ENCODE measurements around the gene DGKI.
"Not testable (repeated sequence)": the region's sequence is repeated elsewhere in the genome, so short reads cannot be mapped to it uniquely, and the experiment has no call there.

Gene DGKI

DNA sequence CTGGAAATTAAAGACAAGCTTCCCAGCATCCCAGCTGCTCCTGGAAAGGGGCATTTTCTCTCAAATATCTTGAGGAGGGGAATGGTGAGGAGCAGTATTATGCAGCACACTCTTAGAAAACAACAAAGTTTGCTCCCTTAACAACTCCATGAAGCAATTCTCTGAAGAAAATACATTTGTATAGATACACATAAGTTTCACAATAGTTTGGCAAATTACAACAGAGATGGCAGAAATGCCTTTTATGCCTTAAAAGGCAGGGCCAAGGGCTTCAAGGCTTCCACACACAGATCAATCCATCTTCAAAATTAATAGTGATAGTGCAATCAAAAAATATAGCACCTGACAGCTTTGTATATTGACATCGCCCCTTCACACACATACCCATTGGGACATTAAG lies 12.2 kb downstream of the DGKI start:
- no peak for DNase-seq

DNA sequence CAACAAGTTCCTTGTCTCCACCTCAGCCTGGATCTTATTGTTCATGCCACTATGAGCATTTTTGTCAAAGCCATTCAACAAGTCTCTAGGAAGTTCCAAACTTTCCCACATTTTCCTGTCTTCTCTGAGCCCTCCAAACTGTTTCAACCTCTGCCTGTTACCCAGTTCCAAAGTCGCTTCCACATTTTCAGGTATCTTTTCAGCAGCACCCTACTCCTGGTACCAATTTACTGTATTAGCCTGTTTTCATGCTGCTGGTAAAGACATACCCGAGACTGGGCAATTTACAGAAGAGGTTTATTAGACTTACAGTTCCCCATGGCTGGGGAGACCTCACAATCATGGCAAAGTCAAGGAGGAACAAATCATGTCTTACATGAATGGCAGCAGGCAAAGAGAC lies 13.8 kb downstream of the DGKI start:
- DNase-seq: not testable (repeated sequence)

DNA sequence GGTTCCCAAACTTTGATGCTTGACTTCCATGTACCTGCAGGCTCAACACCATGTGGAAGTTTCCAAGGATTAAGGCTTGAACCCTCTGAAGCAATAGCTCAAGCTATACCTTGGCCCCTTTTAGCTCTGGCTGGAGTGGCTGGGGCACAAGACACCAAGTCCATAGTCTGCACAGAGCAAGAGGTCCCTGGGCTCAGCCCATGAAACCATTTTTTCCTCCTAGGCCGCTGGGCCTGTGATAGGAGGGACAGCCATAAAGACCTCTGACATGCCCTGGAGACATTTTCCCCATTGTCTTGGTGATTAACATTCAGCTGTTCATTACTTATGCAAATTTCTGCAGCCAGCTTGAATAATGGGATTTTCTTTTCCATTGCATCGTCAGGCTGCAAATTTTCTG lies 14.4 kb downstream of the DGKI start:
- DNase-seq: no peak

DNA sequence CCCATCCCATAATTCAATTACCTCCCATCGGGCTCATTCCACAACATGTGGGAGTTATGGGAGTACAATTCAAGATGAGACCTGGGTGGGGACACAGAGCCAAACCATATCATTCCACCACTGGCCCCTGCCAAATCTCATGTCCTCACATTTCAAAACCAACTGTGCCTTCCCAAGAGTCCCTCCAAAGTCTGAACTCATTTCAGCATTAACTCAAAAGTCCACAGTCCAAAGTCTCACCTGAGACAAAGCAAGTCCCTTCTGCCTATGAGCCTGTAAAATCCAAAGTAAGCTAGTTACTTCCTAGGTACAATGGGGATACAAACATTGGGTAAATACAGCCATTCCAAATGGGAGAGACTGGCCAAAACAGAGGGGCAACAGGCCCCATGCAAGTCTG lies 15.2 kb downstream of the DGKI start:
- DNase-seq: not testable (repeated sequence)

DNA sequence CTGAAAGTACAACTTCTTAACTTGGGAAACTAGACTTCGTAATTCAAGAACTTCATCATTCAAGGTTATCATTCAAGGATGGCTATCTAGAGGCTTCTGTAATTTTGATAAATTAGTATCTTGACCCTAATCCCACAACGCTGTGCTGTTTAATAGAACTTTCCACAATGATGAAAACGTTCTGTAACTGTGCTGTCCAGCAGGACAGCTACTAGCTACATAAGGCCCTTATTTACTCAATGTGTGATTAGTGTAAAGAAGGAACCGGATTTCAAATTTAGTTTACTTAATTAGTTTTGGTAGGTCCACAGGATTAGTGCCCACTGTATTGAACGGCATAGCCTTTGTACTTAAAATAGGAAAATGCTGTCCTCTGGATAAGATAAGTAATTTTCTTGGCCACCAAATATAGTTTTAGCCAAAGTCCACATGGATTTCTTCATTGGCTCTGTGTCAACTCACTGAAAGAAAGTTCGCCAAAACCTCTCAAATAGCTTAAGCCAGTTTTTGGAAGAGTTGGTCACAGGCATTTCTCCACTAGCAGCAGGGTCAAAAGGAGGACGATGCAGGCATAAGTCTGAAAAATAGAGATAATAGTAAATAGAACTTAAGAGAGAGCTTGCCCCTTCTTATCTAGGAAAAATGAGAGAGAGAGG lies 17.3 kb downstream of the DGKI start:
- DNase-seq: no peak

DNA sequence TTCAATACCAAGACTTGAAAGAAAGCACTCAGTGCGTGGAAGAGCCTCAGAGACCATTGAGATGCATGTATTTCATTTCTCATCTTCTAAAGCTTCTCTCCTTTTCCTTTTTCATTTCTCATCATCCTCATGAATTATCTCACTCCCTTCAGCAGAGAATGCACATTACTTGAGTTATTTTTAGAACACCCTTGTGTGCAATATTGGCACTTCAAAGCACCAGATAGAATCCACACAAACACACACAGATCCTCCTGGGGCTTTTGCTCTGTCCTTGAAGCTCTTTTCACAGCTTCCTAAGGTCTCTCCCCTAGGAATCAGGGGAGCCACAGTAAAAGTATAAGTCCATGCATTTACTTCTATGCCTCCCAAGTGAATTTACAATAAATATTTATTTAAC lies 18.3 kb downstream of the DGKI start:
- DNase-seq: no peak

DNA sequence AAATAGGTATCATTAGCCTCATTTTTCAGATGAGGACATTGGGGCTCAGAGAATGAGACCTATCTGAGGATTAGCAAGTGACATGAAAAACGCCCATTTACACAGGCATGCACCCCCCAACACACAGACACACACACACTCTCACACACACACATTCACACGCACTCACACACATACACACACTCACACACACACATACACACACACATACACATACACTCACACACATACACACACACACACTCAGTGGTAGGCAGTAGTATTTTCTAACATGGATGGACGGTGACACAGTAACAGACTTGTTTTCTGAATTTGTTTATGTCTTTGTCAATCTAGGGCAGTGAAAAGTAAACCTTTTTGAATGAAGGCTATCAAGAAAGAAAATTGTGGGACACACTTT lies 21.3 kb downstream of the DGKI start:
- no peak for DNase-seq

DNA sequence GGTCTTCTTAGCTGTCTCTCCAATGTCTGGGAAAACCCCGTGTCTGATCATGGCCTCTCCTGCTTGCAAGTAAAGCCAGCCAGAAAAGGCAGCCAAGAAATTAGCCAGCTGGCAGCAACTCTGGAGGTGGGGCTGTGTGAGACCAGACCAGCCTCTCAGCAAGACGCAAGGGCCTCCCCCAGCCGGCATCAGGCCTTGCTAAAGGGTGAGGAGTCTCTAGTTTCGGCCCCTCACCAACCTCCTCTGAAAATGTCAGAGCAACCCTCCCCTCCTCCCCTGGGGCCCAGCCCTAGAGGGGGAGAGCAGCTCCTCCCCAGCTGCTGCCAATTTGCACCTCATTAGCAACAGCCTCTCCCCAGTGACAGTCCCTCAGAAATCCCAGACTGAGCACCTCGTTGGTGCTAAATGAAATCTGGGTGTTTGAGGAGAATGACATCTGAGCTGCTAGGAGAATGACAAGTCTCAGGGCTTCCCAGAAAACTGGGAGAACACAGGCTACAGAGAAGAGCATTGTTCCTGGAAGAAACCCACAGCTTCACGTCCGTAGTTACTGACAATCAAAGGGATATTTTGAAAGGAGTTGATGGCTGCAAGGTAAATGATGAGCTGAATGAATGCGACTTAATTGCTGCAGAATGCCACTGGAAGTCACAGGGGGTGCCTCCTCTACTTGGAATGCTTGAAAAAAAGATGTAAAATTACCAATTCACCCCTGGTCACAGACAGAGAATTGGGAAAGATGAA lies 25.9 kb downstream of the DGKI start:
- no peak for DNase-seq

DNA sequence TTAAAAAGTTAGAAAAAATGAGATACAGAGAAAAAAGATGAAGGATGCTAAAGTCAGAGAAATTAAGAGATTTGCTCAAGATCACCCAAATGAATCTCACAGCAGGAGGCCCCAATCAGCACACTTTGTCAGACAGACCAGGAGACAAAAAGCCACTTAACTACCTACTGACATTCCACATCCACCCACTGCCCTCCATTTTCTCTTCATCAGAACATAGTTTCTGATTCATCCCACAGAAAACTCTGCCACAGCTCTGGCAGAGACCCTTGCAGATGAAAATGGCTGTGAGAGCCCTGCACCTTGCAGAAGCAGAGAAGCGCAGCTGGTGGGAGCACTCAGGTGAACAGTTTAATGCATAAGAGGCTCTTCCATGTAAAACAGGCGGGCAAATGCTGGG lies 26.6 kb downstream of the DGKI start:
- DNase-seq: no peak

DNA sequence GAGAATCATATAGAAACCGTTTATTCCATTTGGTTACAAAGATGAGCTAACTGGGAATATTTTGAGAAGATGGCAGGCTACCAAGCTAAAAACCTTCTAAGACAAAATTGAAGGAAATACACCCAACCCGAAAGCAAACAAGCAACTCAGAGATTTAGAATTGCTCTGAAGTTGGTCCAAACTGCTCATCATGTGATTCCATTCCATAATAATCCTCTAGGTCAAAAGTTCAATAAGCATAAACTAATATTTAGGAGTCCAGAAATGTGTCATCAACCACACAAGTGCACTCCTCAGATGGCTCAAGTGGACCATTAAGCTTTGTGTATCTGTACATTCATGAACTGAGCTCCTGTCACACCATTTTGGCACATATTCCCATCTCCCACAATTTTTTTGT lies 28.7 kb downstream of the DGKI start:
- no peak for DNase-seq

DNA sequence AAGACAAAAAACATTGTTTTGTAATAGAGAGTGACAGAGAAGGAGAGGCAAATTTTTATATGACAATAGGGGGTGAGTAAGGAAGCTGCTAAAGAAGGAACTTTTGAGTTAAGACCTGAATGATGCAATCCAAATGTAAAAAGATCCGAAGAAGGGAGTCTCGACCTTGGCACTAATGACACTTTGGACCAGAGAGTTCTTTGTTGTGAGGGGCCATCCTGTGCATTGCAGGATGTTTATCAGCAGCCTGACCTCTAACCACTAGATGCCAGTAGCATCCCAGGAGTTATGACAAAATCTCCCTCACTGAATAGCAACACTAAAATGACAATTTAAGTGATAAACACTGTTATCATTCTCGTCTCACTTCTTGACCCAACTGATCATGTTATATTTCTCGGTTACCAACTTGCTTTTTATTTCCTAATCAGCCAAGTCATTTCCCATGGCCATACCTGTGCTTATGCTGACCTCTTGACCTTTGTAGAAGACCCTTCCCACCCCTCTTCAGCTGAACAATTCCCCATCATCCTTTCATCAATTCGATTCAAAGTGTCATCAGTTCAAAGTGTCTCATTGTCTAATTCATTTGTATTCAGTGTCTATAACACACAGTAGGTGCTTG lies 30.0 kb downstream of the DGKI start:
- no peak for DNase-seq

DNA sequence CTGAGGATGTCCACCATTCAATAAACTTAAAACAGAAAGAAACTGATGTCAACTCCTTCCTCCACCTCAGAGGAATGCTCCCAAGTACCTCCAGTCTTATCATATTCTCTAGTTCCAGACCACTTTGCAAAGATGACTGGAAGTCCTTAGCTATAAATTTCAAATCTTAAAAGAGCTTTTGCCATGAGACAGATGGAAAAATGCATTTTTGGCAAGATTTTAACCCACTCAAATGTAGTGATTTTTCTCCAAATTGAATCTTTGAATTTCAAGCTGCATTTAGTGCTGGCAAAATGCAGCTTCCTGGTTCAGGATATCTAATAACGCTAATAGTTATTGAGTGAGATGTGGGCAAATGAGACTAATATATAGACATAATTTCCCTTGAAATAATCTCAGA lies 33.2 kb downstream of the DGKI start:
- DNase-seq: no peak

DNA sequence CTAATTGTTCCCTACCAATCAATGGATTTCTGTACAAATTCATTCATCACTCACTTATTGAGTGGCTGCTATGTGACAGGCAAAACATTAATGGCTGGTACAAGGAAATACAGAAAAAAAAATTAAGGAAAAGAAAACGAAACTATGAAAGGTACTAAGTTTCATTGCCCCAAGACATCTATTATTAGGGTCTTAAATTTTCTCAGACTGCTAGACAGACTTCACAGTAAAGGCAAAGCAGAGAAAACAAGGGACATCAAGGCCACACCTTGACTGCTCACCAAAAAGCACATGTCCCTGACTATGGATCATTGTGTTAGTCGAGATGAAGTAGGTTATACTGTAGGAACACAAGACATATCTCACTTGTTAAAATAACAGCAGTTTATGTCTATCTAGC lies 36.5 kb downstream of the DGKI start:
- DNase-seq: no peak

DNA sequence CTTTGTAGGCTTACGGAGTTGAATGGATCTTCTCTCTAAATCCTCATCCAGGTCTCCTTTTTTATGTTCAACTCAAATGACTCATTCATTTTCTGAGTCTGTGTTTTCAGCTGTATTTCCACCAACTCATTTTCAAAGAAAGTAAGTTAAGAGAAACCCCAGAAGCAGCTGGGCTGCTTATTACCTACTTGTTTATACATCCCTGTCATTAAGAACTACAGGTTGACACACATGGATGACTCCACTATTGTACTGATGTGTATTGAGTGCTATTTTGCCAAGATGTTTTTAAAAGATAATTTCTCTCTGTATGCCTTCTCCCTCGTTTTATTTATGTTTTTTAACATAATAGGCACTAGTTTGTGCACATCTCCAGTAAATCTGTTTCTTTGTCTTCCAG lies 41.9 kb downstream of the DGKI start:
- DNase-seq: no peak

DNA sequence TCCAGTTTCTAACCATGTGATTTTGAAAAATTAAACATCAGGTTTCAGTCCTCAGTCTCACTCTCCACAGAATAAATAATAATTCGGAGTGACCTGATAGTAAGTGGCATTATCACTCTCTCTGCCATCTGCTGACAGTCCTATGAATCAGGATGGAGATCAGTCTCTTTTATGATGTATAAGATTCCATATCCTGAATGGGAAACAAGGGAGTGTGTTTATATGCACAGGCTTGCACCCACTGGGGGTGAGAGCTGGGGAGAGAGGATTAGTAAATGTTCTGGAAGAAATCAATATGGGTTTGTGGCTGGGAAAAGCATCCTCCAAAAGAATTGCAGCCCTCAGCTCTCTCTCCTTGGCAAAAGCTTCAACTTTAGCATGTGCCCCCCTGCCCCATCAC lies 45.3 kb downstream of the DGKI start:
- DNase-seq: no peak

DNA sequence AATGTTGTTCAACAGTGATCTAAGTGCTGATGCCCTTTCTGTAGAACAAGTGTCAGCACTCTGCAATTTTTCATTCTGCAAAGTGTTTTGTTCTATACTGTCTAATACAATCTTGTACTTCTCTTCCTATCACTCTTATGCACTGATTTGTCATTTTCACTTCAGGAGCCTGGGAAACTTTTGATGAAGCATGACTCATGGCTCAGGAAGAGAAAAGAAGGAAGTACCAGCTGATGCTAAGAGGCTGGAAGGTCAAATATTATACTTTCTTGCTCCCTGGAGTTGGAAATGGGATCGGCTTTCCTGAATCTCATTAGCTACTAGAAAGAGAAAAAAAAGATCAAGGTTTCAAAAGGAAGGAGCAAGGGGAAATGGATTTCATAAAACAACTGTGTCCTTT lies 45.8 kb downstream of the DGKI start:
- no peak for DNase-seq

DNA sequence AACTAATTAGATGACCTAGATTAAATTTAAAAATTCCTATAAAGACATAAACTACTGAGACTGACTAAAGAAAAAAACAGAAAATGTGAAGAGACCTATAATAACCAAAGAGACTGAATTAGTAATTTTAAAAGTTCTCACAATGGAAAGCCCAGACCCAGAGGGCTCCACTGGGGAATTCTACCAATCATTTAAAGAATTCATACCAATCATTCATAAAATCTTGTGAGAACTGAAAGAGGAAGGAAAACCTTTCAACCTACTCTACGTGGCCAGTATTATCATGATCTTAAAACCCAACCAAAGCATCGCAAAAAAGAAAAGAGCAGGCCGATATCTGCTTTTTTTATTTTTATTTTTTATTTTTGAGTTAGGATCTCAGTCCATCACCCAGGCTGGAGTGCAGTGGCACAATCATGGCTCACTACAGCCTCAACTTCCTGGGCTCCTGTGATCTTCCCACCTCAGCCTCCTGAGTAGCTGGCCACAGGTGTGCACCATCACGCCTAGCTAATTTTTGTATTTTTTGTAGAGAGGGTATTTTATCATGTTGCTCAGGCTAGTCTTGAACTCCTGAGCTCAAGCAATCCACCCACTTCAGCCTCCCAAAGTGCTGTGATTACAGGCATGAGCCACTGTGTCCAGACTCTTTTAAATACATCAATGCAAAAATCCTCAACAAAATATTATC lies 48.6 kb downstream of the DGKI start:
- no peak for DNase-seq

DNA sequence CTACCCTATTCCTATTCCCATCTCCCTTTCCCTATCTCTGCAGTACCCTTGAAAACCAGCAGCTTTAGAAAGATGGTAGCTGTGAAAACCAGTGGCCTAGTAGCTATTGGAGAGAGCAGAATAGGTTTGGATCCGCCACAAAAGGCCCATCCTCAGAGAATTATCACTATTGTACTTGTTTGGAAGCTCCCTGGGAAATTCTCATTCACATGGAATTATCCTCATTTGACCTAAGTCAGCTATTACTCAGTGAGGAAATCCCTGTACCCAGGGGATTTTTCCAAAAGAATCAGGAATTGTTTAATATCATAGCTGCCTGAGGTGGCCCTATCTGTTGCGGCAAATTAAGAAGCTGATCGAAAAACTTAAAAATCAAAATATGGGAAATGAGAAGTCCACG lies 51.6 kb downstream of the DGKI start:
- DNase-seq: no peak

DNA sequence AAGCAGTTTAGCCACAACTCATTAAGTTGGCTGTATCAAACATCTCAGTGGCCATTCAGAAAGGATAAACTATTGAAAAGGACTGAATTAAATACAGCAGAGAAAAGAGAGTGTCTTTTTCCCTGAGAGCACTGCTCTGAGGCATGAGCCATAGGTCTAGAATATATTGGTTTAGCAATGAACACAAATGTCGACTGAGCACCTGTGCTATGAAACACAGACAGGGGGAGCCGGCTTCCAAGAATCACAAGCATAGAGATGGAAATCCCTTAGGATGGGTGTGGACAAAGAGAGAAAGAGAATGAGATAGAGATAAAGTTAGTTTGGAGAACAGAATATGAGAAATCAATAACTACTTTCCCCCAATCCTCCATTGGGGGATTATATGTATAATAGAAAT lies 54.8 kb downstream of the DGKI start:
- DNase-seq: no peak

DNA sequence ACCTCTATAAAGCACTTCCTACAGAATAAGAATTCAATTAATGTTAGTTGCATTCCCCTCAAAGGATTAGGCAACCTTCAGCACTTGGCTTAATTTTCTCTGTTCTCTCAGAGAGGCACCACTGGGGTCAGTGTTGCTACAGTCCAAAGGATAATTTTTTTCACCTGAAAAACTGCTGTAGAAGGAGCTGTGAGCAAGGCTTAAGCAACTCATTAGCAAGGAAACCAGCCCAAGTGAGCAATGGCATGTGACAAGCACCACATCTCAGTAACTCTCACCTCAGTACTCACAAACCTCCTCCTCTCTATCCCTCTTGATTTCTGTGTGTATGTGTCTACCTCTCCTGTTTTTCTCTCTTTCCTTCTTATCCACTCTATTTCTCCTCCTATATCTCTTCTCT lies 55.9 kb downstream of the DGKI start:
- no peak for DNase-seq

DNA sequence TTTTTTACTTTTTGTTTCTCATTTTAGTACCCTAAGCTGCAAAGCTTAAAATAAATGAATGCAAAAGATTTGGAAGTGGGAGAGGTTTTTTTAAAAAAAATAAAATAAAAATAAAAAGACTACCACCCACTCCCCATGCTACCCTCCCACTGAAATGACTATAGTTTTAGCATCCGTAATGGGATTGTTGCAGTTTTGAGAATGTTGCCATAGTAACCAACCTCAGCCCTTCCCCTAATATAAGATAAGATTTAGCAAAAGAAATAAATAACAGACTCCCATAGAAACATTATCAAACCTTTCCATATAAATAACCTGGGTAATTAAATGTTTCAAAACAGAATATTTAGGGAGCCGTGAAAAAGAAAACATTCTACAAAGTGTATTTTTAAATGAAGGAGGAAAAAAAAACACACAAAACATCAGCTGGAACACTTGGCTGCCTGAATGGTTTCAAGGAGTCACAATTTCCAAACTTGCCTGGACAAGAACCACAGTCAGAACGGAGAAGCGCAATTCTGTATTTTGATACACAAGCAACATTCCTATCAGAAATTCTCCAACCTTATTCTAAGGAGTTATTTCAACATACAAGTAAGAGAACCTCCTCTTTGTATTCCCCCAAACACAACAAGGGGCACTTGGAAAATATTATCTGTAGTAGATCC lies 57.4 kb downstream of the DGKI start:
- no peak for DNase-seq

DNA sequence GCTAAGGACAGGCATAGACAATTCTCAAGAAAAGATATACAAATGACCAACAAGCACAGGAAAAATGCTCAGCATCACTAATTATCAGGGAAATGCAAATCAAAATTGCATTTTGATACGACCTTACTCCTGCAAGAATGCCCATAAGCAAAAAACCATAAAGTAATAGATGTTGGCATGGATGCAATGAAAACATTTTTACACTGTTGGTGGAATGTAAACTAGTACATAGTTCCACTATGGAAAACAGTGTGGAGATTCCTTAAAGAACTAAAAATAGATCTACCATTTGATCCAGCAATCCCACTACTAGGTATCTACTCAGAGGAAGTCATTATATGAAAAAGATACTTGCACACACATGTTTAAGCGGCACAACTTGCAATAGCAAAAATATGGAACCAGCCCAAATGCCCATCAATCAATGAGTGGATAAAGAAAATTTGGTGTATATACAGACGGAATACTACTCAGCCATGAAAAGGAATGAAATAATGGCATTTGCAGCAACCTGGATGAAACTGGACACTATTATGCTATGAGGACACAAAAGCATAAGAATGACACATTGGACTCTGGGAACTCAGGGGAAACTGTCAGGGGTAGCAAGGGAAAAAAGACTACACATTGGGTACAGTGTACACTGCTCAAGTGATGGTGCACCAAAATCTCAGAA lies 59.3 kb downstream of the DGKI start:
- DNase-seq: no peak

DNA sequence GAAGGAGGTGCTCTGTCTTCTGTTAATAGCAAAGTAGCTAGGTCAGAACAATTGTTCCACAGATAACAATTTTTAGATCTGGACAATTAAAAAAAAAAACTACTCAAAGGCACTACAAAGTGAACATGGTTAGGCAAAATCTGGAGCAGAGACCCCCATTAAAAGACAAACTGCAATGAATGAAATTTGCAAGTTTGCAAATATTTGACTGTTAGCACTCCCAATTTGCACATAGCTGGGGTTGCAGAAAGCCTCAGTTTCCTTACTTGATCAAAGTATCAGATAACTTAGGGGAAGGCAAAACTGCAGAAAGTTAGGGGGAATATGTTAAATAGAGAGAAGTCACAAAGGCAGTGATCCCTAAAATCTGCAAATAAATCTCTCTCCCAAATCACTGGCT lies 68.3 kb downstream of the DGKI start:
- DNase-seq: no peak

Measured in DMS153 (cell line).